Thoracic aorta (tissue), 2 donors: Measurements from ENCODE around the gene TSTD2. TPM values are rescaled to one million over a fixed set of nuclear protein-coding genes. Genes with fewer than 3 reads are reported as not detected.
"Not testable (repeated sequence)": the region's sequence is repeated elsewhere in the genome, so short reads cannot be mapped to it uniquely, and the experiment has no call there.

Experiments used
- ATAC-seq: fragments of 150-250 bp; one replicate; pipeline ENCODE4 v1.8.0; 2017; ENCODE audit warnings: low read depth; ENCODE audit not compliant: insufficient number of reproducible peaks, low FRiP score
- DNase-seq: peaks from one replicate; pipeline ENCODE4 v3.0.0-alpha.2; 2020; ENCODE audit warnings: low spot score
- H3K27ac ChIP-seq, 2 donors: fragments of 200-600 bp; sonication (generic); 1 replicate in 1 of 2; 2 replicates in 1 of 2; pipeline ENCODE4 v1.5.1; 2016; ENCODE audit warnings: mild to moderate bottlenecking in 2 of 2, moderate library complexity in 2 of 2
- H3K27me3 ChIP-seq: fragments of 200-600 bp; sonication (generic); replicated peaks from 2 replicates; pipeline ENCODE4 v1.6.0; 2016; ENCODE audit warnings: mild to moderate bottlenecking; ENCODE audit not compliant: insufficient read depth
- H3K36me3 ChIP-seq: fragments of 200-600 bp; sonication (generic); one replicate; pipeline ENCODE4 v1.5.1; 2016
- H3K4me1 ChIP-seq, 2 donors: fragments of 200-600 bp; sonication (generic); 1 replicate in 1 of 2; 2 replicates in 1 of 2; pipeline versions ENCODE4 v1.5.1 to v1.6.0; 2016; ENCODE audit warnings: low read depth in 2 of 2, mild to moderate bottlenecking in 1 of 2; ENCODE audit not compliant: control insufficient read depth in 1 of 2
- H3K4me3 ChIP-seq: fragments of 200-600 bp; sonication (generic); 2 replicates; pipeline ENCODE4 v1.5.1; 2016; ENCODE audit warnings: mild to moderate bottlenecking
- H3K9me3 ChIP-seq: fragments of 200-600 bp; sonication (generic); 2 replicates; pipeline ENCODE4 v1.5.1; 2016
- CTCF ChIP-seq: fragments of 200-600 bp; sonication (generic); IDR thresholded peaks from one replicate; pipeline ENCODE4 v1.5.1; 2019; ENCODE audit warnings: antibody characterized with exemption
- total RNA-seq, 2 donors: library from RNA; depleted of rRNA; stranded (reverse); fragments of >200 nt; gene quantifications; one replicate each; pipeline versions ENCODE4 v1.1.0 to v1.2.3, GENCODE V29; 2016

Gene TSTD2
- total RNA-seq, 2 donors from 2014 or later, result 13.1 to 51.4 TPM

GRCh38 chr9:97578846-97579245, 54.3 kb downstream of the TSTD2 start:
- H3K4me1 ChIP-seq, result peaks cover 0 to 14% of the 10 kb centered on the region in 2 donors
- peaks cover 6% of the 10 kb centered on the region for H3K36me3 ChIP-seq
- H3K4me3 ChIP-seq, result no peak overlapping the region
- no peak for DNase-seq
- no peak for ATAC-seq
- no peaks in the 10 kb centered on the region for H3K9me3 ChIP-seq
- no peak for TF ChIP-seq CTCF
- H3K27me3 ChIP-seq, result no peaks in the 10 kb centered on the region
- H3K27ac ChIP-seq, result no peak overlapping the region

- DNase-seq (no peak), ATAC-seq (no peak)
- no peak overlapping the region for H3K4me3 ChIP-seq
- no peak for TF ChIP-seq CTCF
- H3K27ac ChIP-seq, result no peak overlapping the region
- peaks cover 8% of the 10 kb centered on the region for H3K36me3 ChIP-seq
- H3K4me1 ChIP-seq, result peaks cover 0 to 14% of the 10 kb centered on the region in 2 donors
- H3K27me3 ChIP-seq, result no peaks in the 10 kb centered on the region
- H3K9me3 ChIP-seq, result no peaks in the 10 kb centered on the region
These were observed 56.1 kb downstream of the TSTD2 start for GRCh38 chr9:97577051-97577450.

- H3K27me3 ChIP-seq, result no peaks in the 10 kb centered on the region
- peak overlapping the region; percentile 42 for H3K4me3 ChIP-seq
- DNase-seq (no peak), ATAC-seq (no peak)
- no peak for TF ChIP-seq CTCF
- no peaks in the 10 kb centered on the region for H3K9me3 ChIP-seq
- peaks cover 10% of the 10 kb centered on the region for H3K36me3 ChIP-seq
- H3K4me1 ChIP-seq, result peaks cover 4 to 24% of the 10 kb centered on the region in 2 donors
- no peak overlapping the region for H3K27ac ChIP-seq
These were observed 57.4 kb downstream of the TSTD2 start for GRCh38 chr9:97575673-97576200.

- H3K9me3 ChIP-seq, H3K27ac ChIP-seq, H3K27me3 ChIP-seq, DNase-seq, ATAC-seq: not testable (repeated sequence)
- peaks cover 17% of the 10 kb centered on the region for H3K36me3 ChIP-seq
- H3K4me3 ChIP-seq, result peak overlapping the region; percentile 42
- H3K4me1 ChIP-seq, result peaks cover 6 to 30% of the 10 kb centered on the region in 2 donors
These were observed 58.1 kb downstream of the TSTD2 start for GRCh38 chr9:97574921-97575672.

GRCh38 chr9:97574101-97574571, 59.0 kb downstream of the TSTD2 start:
- peaks cover 25% of the 10 kb centered on the region for H3K36me3 ChIP-seq
- H3K27me3 ChIP-seq, ATAC-seq, H3K27ac ChIP-seq, DNase-seq, H3K4me3 ChIP-seq, H3K9me3 ChIP-seq: not testable (repeated sequence)
- H3K4me1 ChIP-seq, result peaks cover 6 to 32% of the 10 kb centered on the region in 2 donors

- Histone ChIP-seq H3K27ac (no peak overlapping the region), H3K27me3 (no peaks in the 10 kb centered on the region), H3K4me3 (no peak overlapping the region), H3K9me3 (no peaks in the 10 kb centered on the region), H3K36me3 (peaks cover 31% of the 10 kb centered on the region), H3K4me1 (peaks cover 6 to 27% of the 10 kb centered on the region in 2 donors)
- no peak for TF ChIP-seq CTCF
- DNase-seq (no peak), ATAC-seq (no peak)
These were observed 59.6 kb downstream of the TSTD2 start for GRCh38 chr9:97573482-97574073.
